Measurements from ENCODE around the gene APLP1.

- TF ChIP-seq CTCF (IDR thresholded peaks at IDR 0.05) (no peak), POLR2AphosphoS5 (IDR thresholded peaks at IDR 0.05) (no peak)
Measured at GRCh38 chr19:35845215-35846037, 22.9 kb upstream of the APLP1 start.
